ENCODE measurements around the gene KRT40.

KRT40 gene

GRCh38 chr17:40984226-40984625 lies at the start of gene KRT40:
KRT40 (minus strand) TSS chr17:40984326; CDS start chr17:40984273, 53 bp downstream.
- DNase-seq (ENCODE audit: low read depth): no peak
- TF ChIP-seq CTCF (IDR thresholded peaks at IDR 0.05; ENCODE audit: low read depth, low read length) (no peak), MAX (IDR thresholded peaks at IDR 0.05; ENCODE audit: low read depth, low read length) (no peak), MYC (IDR thresholded peaks at IDR 0.05; ENCODE audit: low read depth, low read length) (no peak), POLR2A (IDR thresholded peaks at IDR 0.05; ENCODE audit: extremely low read depth, insufficient read length) (no peak)
- H3K4me3 ChIP-seq (ENCODE audit: low read depth, low read length): no peak within 1 kb of the TSS

- no peak for DNase-seq (ENCODE audit: low read depth)
- TF ChIP-seq POLR2A (IDR thresholded peaks at IDR 0.05; ENCODE audit: extremely low read depth, insufficient read length) (no peak), CTCF (IDR thresholded peaks at IDR 0.05; ENCODE audit: low read depth, low read length) (no peak), MAX (IDR thresholded peaks at IDR 0.05; ENCODE audit: low read depth, low read length) (no peak), MYC (IDR thresholded peaks at IDR 0.05; ENCODE audit: low read depth, low read length) (no peak)
- H3K4me3 ChIP-seq (ENCODE audit: low read depth, low read length): no peak within 1 kb of the TSS
Observed at GRCh38 chr17:41029633-41030245, 45.6 kb upstream of the KRT40 start, which contains the start of gene KRTAP1-4. KRTAP1-4 (minus strand) TSS chr17:41030195; CDS start chr17:41030078, 117 bp downstream.

- no peak for TF ChIP-seq CTCF (IDR thresholded peaks at IDR 0.05; ENCODE audit: low read depth, low read length)
- TF ChIP-seq POLR2A (IDR thresholded peaks at IDR 0.05; ENCODE audit: extremely low read depth, insufficient read length): no peak
- no peak for TF ChIP-seq MYC (IDR thresholded peaks at IDR 0.05; ENCODE audit: low read depth, low read length)
- TF ChIP-seq MAX (IDR thresholded peaks at IDR 0.05; ENCODE audit: low read depth, low read length): no peak
- no peak for DNase-seq (ENCODE audit: low read depth)
- H3K4me3 ChIP-seq (ENCODE audit: low read depth, low read length): no peak within 1 kb of the TSS
Observed at GRCh38 chr17:41026715-41027471, 42.8 kb upstream of the KRT40 start, which contains the start of gene KRTAP1-5. KRTAP1-5 (minus strand) TSS chr17:41027208; CDS start chr17:41027155, 53 bp downstream.

- TF ChIP-seq MYC (IDR thresholded peaks at IDR 0.05; ENCODE audit: low read depth, low read length) (no peak), MAX (IDR thresholded peaks at IDR 0.05; ENCODE audit: low read depth, low read length) (no peak), CTCF (IDR thresholded peaks at IDR 0.05; ENCODE audit: low read depth, low read length) (no peak), POLR2A (IDR thresholded peaks at IDR 0.05; ENCODE audit: extremely low read depth, insufficient read length) (no peak)
- H3K4me3 ChIP-seq (ENCODE audit: low read depth, low read length): no peak overlapping the region
- peak; percentile 1 for DNase-seq (ENCODE audit: low read depth)
Observed at GRCh38 chr17:41024697-41025096, 40.6 kb upstream of the KRT40 start.

GRCh38 chr17:41020336-41020735 lies 36.2 kb upstream of the KRT40 start:
- no peak overlapping the region for H3K4me3 ChIP-seq (ENCODE audit: low read depth, low read length)
- TF ChIP-seq POLR2A (IDR thresholded peaks at IDR 0.05; ENCODE audit: extremely low read depth, insufficient read length) (no peak), CTCF (IDR thresholded peaks at IDR 0.05; ENCODE audit: low read depth, low read length) (no peak), MYC (IDR thresholded peaks at IDR 0.05; ENCODE audit: low read depth, low read length) (no peak), MAX (IDR thresholded peaks at IDR 0.05; ENCODE audit: low read depth, low read length) (no peak)
- DNase-seq (ENCODE audit: low read depth): no peak

All from NB4 (cell line).